ENCODE results near the gene SIPA1.

Gene SIPA1

DNA sequence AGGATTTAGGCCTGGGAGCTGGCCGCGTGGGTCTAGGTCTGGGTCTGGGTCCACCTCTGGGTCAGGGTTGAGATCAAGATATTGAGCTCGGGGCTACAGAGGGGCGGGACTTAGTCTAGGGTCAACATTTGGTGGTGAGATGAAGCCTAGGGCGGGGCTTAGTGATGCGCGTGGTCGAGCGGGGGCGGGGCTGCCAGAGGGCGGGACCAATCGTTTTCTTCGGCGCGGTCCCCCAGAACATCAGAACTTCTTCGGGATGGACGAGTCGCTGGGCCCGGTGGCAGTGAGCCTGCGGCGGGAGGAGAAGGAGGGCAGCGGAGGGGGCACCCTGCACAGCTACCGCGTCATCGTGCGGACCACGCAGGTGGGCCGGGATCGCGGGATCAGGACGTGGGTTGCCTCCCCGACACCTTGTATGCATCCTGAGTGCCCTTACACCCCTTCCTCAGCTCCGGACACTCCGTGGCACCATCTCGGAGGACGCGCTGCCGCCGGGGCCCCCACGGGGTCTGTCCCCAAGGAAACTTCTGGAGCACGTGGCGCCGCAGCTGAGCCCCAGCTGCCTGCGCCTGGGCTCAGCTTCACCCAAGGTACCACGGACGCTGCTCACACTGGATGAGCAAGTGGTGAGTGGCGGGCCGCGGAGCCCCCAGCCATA is 4.2 kb downstream of the SIPA1 start:
- no peak for DNase-seq (ENCODE audit: low spot score)
- FAIRE-seq = no peak

DNA sequence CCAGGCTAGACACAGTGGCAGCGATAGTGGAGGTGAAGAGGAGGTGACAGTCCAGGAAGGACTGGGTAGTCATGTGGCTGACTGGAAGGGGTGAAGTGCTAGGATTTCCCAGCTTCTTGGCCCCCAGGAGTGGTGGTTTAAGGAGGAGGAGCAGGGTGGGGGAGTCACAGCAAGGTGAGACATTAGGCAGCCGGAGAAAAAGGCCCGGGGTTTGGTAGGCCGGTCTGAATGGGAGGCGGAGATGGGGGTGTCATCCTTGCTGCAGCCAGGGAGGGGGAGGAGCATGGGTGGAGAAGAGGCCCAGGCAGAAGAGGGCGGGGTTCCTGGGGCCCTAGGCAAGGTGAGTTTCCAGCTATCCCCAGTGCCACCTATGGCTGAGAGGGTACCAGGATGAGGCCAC is 6.1 kb downstream of the SIPA1 start:
- no peak for FAIRE-seq
- no peak for DNase-seq (ENCODE audit: low spot score)

GRCh38 chr11:65644837-65645236 is 6.9 kb downstream of the SIPA1 start:
- DNase-seq (ENCODE audit: low spot score) = no peak

DNA sequence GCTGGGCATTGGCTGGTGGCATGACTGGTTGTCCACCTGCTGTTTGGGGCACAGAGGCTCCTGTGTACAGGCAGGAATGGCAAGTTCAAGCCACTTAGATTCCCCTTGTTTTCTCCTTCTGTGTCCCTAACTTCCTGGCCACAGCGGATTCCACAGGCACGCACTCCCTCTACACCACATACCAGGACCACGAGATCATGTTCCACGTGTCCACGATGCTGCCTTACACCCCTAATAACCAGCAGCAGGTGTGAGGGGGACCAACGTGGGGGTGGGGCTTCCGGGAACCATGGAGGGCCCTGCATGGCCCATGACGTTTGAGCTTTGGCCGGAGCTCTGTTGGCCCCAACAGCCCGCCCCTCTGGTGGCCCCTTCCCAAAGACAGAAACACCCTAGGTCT is 7.8 kb downstream of the SIPA1 start:
- DNase-seq (ENCODE audit: low spot score) = no peak

More at GRCh38 chr11:65644837-65645236, 6.9 kb downstream of the SIPA1 start:
- no peak for FAIRE-seq

DNA sequence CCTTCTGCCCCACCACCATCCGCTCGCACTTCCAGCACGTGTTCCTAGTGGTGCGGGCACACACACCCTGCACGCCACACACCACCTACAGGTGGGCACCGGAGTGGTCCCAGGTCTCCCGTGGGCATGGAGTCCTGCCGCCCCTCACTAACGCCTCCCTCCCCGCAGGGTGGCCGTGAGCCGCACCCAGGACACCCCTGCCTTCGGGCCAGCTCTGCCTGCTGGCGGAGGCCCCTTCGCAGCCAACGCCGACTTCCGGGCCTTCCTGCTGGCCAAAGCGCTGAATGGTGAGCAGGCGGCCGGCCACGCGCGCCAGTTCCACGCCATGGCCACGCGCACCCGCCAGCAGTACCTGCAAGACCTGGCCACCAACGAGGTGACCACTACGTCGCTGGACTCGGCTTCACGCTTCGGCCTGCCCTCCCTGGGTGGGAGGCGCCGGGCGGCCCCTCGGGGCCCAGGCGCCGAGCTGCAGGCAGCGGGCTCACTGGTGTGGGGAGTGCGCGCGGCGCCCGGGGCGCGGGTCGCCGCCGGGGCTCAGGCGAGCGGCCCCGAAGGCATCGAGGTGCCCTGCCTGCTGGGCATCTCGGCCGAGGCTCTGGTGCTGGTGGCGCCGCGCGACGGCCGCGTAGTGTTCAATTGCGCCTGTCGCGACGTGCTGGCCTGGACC is 8.5 kb downstream of the SIPA1 start:
- no peak for FAIRE-seq
- no peak for DNase-seq (ENCODE audit: low spot score)

More for the DNA sequence above, 7.8 kb downstream of the SIPA1 start:
- FAIRE-seq = no peak

GRCh38 chr11:65646958-65647701 is 9.2 kb downstream of the SIPA1 start:
- DNase-seq (ENCODE audit: low spot score) (no peak), FAIRE-seq (no peak)

- no peak for FAIRE-seq
- DNase-seq (ENCODE audit: low spot score) = no peak
These were observed 11.1 kb downstream of the SIPA1 start for GRCh38 chr11:65648997-65649493.

- FAIRE-seq (no peak), DNase-seq (ENCODE audit: low spot score) (no peak)
These were observed 12.0 kb downstream of the SIPA1 start for GRCh38 chr11:65649656-65650546.

DNA sequence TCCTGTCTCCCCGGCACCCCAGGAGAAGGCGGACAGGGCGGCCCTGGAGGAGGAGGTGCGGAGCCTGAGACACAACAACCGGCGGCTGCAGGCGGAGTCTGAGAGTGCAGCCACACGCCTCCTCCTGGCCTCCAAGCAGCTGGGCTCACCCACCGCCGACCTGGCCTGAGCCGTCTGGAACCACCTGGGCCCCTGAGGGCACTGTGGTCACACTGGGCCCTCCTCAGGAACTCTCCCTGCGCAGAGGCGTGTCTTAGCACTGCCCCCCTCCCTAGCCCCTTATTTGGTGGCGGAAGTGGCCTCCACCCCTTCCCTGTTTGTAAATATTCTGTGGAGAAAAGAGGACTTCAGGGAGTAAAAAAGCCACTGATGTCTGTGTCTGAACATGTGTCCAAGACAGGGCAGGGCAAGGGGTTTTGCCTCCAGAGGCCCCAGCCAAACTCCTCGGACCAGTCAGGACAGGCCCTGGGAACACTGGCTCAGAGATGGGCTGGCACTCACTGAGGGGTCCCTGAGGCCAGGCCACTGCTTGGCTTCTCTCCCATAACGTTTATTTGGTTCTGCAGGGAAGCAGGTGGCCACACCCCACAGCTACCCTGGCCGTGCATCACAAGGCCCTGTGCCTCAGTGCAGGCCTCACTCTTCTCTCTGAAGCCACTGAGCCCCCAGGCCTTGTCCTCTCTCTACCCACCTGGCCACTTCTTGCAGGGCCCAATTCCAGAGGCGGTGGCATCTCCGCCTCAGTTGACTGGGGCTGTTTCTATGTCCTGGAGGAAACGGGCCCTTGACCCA is 12.8 kb downstream of the SIPA1 start:
- no peak for DNase-seq (ENCODE audit: low spot score)
- no peak for FAIRE-seq

DNA sequence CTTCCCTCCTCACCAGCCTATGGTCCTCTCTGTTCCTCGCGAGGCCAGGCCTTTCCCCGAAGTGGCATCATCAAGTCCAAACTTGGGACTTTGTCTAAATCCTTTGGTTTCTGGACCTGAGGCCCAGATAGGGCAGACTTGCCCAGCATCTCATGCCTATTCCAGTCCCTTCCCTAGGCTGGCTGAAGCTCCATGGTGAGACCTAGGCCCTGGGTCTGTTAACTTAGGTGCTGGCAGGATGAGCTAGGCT is 13.4 kb downstream of the SIPA1 start:
- DNase-seq (ENCODE audit: low spot score) (no peak), FAIRE-seq (no peak)

GRCh38 chr11:65651589-65652510 is 13.9 kb downstream of the SIPA1 start:
- DNase-seq (ENCODE audit: low spot score) (no peak), FAIRE-seq (no peak)

DNA sequence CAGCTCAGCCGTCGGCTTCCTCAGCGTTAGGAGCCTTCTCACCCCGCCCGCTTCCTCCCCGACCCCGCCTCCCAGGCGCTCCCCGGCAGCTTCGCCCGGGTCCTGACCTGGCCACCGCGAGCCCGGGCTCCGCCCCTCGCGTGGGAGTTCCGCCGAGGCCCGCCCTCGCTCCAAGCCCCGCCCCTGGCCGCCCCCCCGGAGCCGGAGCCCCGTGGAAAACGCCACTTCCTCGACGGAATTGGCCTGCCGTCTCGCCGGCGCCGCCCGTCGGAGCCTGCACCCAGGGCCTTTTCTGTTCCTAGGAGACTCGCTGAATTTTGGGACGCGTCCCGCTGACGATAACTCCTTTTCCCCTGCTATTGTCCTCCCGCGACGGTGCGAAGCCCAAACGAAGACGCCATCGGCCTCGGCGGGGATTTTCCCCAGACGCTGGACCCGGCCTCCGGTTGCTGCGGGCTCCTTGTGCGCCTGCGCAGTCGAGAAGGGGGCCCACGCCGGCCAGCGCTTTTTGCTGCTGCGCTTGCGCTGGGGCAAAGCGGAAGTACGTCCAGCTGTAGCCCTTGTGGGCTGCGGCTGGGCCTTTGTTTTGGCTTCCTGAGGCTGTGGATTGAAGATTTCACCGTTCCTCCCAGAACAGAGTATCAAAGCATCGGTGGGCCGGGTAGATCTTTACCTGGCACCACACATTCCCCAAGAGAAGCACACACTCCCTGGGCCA is 14.8 kb downstream of the SIPA1 start:
- FAIRE-seq (no peak), DNase-seq (ENCODE audit: low spot score) (peak; percentile 81)

GRCh38 chr11:65653229-65654225 is 15.6 kb downstream of the SIPA1 start:
- FAIRE-seq (no peak), DNase-seq (ENCODE audit: low spot score) (no peak)

- FAIRE-seq = no peak
- DNase-seq (ENCODE audit: low spot score) = no peak
These were observed 16.8 kb downstream of the SIPA1 start for GRCh38 chr11:65654375-65655349.

DNA sequence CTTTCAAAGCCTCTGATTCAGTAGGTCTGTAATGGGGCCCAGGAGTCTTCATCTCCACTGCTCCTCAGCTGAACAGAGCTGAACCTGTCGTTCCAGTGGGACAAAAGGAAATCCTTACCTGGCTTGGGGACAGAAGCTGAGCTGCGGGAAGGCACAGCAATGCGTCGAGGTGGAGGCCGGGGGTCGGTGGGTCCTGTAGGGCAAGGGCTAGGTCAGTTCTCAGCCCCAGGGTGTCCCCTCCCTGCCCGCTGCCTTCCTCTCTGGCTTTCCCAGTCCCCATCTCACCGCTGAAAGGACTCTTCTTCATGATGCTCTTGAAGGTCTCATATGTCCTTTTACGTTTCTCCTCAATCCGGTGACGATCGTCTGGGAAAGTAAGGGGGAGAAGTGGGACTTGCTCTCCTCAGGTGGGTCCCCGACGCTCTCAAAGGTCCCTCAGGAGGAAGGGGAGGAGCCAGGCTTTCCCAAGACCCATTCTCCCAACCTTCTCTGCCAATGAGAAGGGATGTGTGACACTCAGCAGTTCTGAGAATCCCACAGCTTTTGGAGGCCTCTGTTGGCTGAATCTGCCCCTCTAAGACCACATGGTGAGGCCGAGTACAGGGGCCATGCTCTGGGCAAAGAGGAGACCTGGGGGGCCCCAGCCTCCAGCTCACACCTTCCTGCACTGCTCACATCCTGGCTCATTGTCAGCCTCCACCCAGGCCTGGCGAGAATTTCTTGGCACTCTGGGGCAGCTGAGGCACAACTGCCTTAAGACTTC is 17.9 kb downstream of the SIPA1 start:
- FAIRE-seq (no peak), DNase-seq (ENCODE audit: low spot score) (no peak)

DNA sequence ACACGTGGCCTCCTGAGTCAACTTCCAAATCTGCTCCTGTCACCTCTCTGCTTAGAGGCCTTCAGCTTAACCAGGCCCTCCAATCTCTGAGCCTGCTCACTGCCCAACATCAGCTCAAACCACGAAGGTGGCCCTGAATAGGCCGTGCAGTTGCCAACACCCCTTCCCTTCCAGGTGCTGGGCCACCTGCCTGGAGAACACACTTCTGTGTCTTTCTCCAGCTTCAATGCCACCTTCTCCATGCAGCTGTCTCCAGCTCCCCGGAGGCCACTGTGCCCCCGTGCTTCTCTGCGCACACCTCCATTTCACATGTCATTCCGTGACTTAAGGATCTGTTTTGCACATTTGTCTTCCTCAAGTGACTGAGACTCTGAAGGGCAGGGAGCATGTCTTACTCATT is 19.5 kb downstream of the SIPA1 start:
- DNase-seq (ENCODE audit: low spot score) (no peak), FAIRE-seq (no peak)
